NCI-H446 treated with DMSO at 0.1 percent for 48 hours (cell line): Measurements from ENCODE around the gene NLRC3.

Experiments
- DNase-seq: peaks from one replicate; lab custom pipeline; 2025; lab: John Stamatoyannopoulos, UW

The NLRC3 gene

GRCh38 chr16:3580251-3580651 lies 3.0 kb upstream of the NLRC3 start:
- no peak for DNase-seq

GRCh38 chr16:3579776-3580175 lies 2.6 kb upstream of the NLRC3 start:
- no peak for DNase-seq

DNA sequence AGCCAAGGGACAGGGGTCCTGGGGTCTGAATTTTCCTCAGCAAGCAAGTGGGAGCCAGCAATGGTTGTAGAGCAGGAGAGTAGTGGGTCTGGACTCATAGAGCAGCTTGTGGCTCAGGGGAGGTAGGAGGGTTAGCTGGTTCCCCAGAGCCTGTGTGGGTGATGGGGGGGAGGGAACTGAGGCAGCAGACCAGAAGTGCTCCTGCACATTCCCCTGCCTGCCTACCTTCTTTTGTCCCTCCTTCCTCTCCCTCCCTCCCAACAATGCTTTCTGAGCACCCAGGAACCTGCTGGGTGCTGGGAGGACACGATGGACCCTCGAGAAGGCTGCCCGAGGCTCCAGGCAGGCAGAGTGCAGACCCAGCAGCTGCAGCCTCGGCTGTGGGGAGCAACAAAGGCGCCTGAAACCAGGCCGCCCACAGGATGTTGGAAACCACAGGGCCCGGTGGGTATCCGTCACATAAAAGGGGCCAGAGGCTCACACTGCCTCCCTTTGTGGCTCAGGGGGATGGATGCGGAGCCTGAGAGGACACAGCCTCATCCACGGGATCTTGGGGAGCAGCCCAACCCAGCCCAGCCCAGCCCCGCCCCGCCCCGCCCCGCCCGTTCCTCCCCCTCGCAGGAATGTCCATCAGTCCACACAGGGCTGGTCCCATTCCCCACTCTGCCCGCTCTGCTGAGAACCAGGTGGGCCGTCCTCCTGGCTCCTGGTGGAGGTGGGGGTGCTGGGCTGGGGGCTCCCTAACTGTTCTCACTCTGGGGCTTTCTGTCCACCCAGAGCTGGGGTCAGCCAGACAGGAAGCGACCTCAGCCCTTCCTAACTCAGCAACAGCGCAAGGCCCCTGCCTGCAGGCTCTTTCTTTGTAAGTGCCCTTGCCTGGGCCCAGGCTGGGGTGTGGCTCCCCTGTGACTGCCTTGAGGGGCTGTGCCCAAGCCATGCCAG lies 1.7 kb upstream of the NLRC3 start:
- DNase-seq: no peak

DNA sequence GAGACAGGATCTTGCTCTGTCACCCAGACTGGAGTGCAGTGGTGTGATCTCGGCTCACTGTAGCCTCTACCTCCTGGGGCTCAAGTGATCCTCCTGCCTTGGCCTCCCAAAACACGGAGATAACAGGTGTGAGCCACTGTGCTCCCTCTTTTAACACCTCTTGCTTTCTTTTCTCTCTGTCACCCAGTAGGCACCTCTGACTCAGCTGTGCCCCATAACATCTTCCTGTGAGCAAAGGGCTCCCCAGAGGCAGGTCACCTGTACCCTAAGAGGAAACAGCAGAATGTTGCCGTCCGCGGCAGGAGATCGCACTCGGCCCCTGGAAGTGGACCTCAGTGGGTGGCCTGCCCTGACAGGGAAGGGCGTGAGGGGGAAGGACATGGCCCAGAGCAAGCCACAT lies 918 bp upstream of the NLRC3 start:
- no peak for DNase-seq

GRCh38 chr16:3576211-3576610 lies 992 bp downstream of the NLRC3 start:
- no peak for DNase-seq

DNA sequence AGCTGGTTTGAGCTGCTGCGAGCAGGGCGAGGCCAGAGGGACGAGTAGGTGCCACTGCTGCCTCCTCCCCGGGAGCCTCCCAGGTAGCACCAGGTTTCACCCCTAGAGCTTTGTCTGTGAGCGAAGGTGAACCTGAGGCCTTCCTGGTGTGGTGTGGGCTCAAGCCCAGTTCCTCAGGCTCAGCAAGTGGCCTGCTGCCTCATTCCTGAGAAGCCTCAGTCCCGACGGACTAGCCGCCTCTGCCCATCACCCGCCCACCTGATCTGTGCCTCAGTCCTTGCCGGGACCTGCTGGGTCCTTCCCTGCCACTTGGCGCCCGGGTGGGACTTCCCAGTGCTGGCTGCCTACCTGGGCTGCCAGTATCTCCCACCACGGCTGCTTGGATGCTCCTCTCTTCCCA lies 1.7 kb downstream of the NLRC3 start:
- DNase-seq: no peak

- DNase-seq: no peak
These were observed 3.0 kb downstream of the NLRC3 start for GRCh38 chr16:3574195-3574594.

DNA sequence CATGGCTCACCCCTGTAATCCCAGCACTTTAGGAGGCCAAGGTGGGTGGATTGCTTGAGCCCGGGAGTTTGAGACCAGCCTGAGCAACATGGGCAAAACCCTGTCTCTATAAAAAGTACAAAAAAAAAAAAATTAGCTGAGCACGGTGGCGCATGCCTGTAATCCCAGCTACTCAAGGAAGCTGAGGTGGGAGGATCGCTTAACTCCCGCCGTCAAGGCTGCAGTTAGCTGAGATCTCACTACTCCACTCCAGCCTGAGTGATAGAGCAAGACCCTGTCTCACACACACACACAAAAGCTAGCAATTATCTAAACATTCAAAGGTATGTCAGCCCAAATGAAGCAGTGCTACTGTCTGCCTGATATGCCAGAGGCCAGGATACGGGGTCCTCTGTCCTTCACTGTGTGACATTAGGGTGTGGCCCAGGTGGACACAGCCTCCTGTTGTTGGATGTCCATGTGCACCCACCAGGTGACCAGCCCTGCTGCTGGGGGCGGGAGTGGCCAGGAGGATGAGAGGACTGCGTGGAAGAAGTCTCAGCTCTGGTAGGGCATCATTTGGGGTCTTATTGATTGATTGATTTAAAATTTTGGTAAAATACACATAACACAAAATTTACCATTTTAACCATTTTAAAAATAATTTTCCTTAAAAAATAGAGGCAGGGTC lies 3.9 kb downstream of the NLRC3 start:
- DNase-seq: no peak

DNA sequence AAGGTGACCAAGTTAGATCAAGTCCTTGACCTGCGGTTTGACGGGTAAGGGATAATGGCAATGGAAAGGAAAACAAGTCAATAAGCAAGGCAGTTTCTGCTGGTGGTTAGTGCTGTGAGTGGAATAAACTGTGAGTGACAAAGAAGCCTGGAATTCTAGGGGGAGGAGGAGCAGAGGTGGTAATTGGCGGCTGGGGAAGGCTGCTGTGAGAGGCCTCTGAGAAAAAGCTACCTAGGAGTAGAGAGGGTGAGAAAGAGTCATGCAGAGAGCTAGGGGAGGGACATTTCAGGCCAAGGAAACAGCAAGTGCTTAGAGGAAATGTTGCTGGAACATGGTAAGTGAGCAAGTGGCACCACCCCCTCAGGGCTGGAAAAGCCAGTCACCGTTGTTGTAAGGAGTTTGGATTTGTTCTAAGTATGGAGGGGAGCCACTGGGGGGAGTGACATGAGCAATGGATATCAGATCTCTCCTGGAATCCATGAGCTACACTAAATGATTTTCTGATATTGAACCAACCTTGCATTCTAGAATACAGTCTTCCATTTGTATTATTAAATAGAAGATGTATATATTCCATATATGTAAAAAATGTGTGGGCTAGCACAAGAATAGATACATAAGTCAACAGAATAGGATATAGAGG lies 6.7 kb downstream of the NLRC3 start:
- no peak for DNase-seq

GRCh38 chr16:3569851-3570250 lies 7.4 kb downstream of the NLRC3 start:
- no peak for DNase-seq

- no peak for DNase-seq
These were observed 10.2 kb downstream of the NLRC3 start for GRCh38 chr16:3566990-3567389.

- DNase-seq: no peak
These were observed 12.4 kb downstream of the NLRC3 start for GRCh38 chr16:3564889-3565141.

DNA sequence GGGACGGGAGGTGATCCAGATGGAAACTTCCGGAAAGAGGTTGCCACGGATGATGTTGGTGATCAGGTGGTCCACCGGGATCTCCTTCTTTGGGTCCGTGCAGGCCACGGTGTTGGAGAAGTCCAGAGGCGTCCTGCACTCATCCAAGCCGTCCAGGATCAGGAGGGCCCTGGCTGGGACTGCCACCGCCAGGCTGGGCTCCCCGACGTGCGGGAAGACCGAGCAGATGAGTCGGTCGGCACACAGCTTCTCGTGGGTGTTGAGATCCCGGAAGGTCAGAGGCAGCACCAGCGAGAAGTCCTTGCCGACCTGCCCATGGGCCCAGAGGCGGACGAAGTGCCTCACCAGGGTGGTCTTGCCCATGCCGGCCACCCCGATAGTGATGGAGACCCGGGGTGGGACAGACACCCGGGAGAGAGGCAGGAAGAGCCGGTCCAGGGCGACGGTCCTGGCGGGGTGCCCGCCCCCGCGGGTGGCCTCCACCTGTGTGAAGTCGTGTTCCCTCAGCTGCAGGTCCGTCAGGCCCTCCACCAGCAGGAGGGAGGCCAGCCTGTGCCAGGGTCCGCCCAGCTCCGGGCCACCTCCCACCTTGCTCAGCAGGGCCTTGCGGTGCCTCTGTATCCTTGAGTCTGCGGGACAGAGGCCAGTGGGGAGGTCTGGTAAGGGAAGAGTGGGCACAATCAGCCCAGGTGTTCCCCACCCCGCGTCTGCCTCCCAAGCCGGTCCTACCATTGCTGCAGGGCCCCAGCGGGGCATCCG lies 12.9 kb downstream of the NLRC3 start:
- DNase-seq: no peak

DNA sequence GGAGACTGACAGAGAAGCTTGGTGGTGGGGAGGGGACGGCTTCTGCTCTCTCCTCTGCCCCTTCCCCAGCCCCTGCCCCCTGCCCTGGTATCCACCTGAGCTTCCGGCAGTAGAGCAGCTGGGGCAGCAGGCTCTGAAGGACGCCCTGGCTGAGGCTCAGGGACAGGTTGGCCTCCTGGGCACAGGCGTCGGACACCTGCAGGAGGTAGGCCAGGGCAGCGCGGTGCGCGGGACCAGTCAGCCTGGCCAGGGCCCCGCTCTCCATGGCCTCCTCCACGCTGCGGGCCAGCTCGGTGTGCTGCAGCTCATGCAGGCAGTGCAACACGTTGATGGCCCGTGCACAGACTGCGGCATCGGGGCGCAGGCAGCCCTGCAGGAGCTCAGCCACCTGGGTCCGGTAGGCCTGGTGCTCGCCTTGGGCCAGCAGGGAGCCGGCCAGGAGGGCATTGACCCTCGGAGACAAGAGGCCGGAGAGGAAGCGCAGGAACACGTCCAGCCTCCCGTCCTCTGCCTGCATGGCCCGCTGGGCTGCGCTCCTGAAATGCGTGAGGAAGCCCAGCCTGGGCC lies 14.2 kb downstream of the NLRC3 start:
- DNase-seq: no peak

DNA sequence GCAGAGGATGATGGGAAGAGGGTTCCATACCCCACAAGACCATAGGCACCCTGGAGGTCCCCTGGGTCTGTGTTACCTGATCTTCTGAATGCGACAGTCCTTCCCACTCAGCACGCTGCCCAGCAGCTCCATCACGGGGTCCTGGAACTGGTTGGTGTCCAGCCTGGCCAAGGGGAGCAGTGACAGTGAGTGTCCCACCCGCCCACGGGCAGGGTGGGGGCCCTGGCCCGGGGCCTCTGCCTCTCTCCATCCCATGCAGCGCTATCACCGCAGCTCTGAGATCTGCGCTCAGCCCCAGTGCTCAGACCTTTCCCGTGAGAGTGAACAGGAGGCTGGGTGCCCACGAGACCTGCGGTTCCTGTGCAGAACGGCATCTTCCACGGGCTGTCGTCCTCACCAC lies 15.6 kb downstream of the NLRC3 start:
- no peak for DNase-seq

DNA sequence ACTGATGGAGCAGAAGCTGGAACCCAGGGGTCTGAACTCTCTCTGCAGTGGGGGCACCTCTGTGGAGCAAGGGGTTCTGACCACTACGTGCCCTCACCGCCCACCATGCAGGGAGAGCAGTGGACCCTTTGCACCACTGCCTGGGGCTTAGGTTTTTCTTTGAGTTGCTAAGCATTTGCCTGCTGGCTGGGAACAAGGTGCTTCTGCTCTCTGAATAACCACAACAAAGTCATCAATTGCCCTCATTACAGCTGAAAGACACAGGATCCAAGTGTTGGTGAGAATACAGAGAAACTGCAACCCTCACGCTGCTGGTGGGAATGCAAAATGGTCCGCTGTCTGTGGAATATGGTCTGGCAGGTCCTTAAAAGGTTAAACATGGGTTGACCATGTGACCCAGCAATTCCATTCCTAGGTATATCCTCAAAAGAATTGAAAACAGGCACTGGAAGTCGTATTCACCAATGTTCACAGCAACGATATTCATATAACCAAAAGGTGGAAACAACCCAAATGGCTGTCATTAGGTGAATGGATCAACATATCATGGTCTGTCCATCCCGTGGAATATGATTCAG lies 22.8 kb downstream of the NLRC3 start:
- DNase-seq: no peak

GRCh38 chr16:3553138-3553923 lies 23.9 kb downstream of the NLRC3 start:
- DNase-seq: no peak

GRCh38 chr16:3550851-3551847 lies 26.1 kb downstream of the NLRC3 start:
- no peak for DNase-seq

- no peak for DNase-seq
These were observed 27.3 kb downstream of the NLRC3 start for GRCh38 chr16:3549906-3550305.

DNA sequence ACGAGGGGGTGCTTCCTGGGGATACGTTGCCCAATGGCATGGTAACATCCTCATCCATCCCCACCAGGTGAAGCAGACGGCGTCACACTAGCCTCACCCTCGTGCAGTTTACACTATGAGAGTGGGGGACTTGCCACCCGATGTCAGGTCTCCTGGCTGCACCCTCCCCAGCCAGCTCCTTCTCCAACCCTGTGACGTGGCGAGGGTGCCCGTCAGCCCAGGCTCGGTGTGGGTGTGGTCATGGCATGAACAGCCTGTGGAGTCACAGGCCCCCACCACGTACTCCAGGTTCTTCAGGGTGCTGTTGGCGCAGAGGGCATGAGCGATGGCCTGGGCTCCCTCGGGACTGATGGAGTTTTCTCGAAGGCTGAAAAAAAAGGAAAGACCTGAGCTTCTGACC lies 28.3 kb downstream of the NLRC3 start:
- no peak for DNase-seq
